K562 (cell line): Measurements from ENCODE around the gene PLEKHO1. TPM values are rescaled to one million over a fixed set of nuclear protein-coding genes. Genes with fewer than 3 reads are reported as not detected.

Experiments
- ATAC-seq: fragments of 200-7000 bp; cut with Tn5 transposase; 3 replicates; pipeline ENCODE4 v1.9.1; 2020; ENCODE audit warnings: moderate library complexity
- BruUV-seq: library from RNA; stranded (reverse); fragments of 400-500 nt; replicated peaks from 2 replicates; lab custom pipeline; 2021; lab: Mats Ljungman, UMichigan
- CTCF ChIA-PET: fragments of 300-600 bp; formaldehyde crosslinking; extraction: SDS; loops from one replicate; lab custom pipeline; 2021; ENCODE audit warnings: low intra/inter-chr PET ratio; lab: Yijun Ruan, JAX
- POLR2A ChIA-PET: fragments of 300-600, 350-650 bp; sonication (Branson Sonifier 250); formaldehyde crosslinking; extraction: SDS; loops from one replicate; lab custom pipeline; 2021; ENCODE audit warnings: antibody characterized with exemption, inconsistent platforms; lab: Yijun Ruan, JAX
- DNase-seq, 4 experiments: peaks; one replicate each; pipeline versions ENCODE4 v3.0.0 to v3.0.0-alpha.2; 2011 to 2018; ENCODE audit warnings: low spot score in 3 of 4, mixed read lengths in 3 of 4; ENCODE audit errors: extremely low read depth in 1 of 4
- FAIRE-seq: peaks from 2 replicates; lab custom pipeline; 2011; peaks lifted over from hg19 to GRCh38; lab: Jason Lieb, UNC
- H2AFZ ChIP-seq: 2 replicates; pipeline ENCODE4 v1.6.0; 2011; ENCODE audit warnings: low read depth, low read length, control low read depth, inconsistent platforms
- H3K27ac ChIP-seq: fragments of 200-600 bp; 3 replicates; pipeline ENCODE4 v1.8.0; 2011; ENCODE audit warnings: low read depth, mild to moderate bottlenecking, control low read depth, inconsistent platforms, low read length, moderate library complexity, mixed read lengths; ENCODE audit errors: extremely low read depth
- H3K27me3 ChIP-seq, 2 experiments: fragments of 300-600 bp in 1 of 2; 2 replicates in 1 of 2; 3 replicates in 1 of 2; pipeline versions ENCODE4 v1.6.0 to v1.8.0; 2011; ENCODE audit warnings: inconsistent platforms in 2 of 2, low read length in 2 of 2, mild to moderate bottlenecking in 1 of 2, mixed read lengths in 1 of 2, moderate library complexity in 1 of 2; ENCODE audit not compliant: control insufficient read depth in 2 of 2, insufficient read depth in 2 of 2
- H3K36me3 ChIP-seq: fragments of 300-600 bp; 3 replicates; pipeline ENCODE4 v1.8.0; 2011; ENCODE audit warnings: mild to moderate bottlenecking, low read length, inconsistent platforms; ENCODE audit not compliant: control insufficient read depth, insufficient read depth
- H3K4me1 ChIP-seq, 2 experiments: fragments of 200-600 bp in 1 of 2; replicated peaks in 1 of 2; 2 replicates in 1 of 2; 3 replicates in 1 of 2; pipeline versions ENCODE4 v1.5.1 to v1.8.0; 2011; ENCODE audit warnings: inconsistent platforms in 2 of 2, low read length in 2 of 2, mild to moderate bottlenecking in 1 of 2, mixed read lengths in 1 of 2, moderate library complexity in 1 of 2; ENCODE audit not compliant: control insufficient read depth in 2 of 2, insufficient read depth in 2 of 2
- H3K4me2 ChIP-seq: 2 replicates; pipeline ENCODE4 v1.6.1; 2011; ENCODE audit warnings: low read length, control low read depth, inconsistent platforms, mixed read lengths; ENCODE audit not compliant: insufficient read depth
- H3K4me3 ChIP-seq: fragments of 200-600 bp; sonication (generic), shearing (Covaris generic); 2 replicates; pipeline ENCODE4 v1.5.1; 2016; ENCODE audit warnings: control low read depth, inconsistent platforms
- H3K79me2 ChIP-seq: fragments of 200-600 bp; 3 replicates; pipeline ENCODE4 v1.8.0; 2011; ENCODE audit warnings: low read length, inconsistent platforms; ENCODE audit not compliant: control insufficient read depth, insufficient read depth
- H3K9ac ChIP-seq, 2 experiments: 2 replicates each; pipeline versions ENCODE4 v1.6.0 to v1.6.1; 2011; ENCODE audit warnings: low read depth in 2 of 2, low read length in 2 of 2, control low read depth in 1 of 2, inconsistent platforms in 1 of 2, mild to moderate bottlenecking in 1 of 2, mixed read lengths in 1 of 2; ENCODE audit not compliant: insufficient read depth in 1 of 2
- H3K9me1 ChIP-seq: one replicate; pipeline ENCODE4 v1.6.0; 2011; ENCODE audit warnings: inconsistent platforms, mild to moderate bottlenecking, low read length, moderate library complexity; ENCODE audit not compliant: control insufficient read depth, insufficient read depth
- H3K9me3 ChIP-seq: replicated peaks from 2 replicates; pipeline ENCODE4 v1.5.1; 2011; ENCODE audit warnings: low read depth, low read length, inconsistent platforms; ENCODE audit not compliant: control insufficient read depth, insufficient read depth
- H4K20me1 ChIP-seq: replicated peaks from 2 replicates; pipeline ENCODE4 v1.6.1; 2011; ENCODE audit warnings: low read length, inconsistent platforms, mixed read lengths; ENCODE audit not compliant: control insufficient read depth, insufficient read depth
- PRDM10 ChIP-seq: fragments of 450-650 bp; IDR thresholded peaks from 2 replicates; pipeline ENCODE4 v1.6.1; 2018; ENCODE audit not compliant: partially characterized antibody
- ZNF444 ChIP-seq: fragments of 250-450 bp; sonication (Bioruptor Pico); IDR thresholded peaks from 2 replicates; pipeline ENCODE4 v1.4.0; 2020; ENCODE audit warnings: mild to moderate bottlenecking, moderate library complexity
- WGBS: fragments of 100-300 bp; shearing (Covaris generic); methylation state at CpG from one replicate; pipeline ENCODE4 v1.1.6; 2016; ENCODE audit warnings: low coverage, mixed read lengths; ENCODE audit not compliant: insufficient coverage; ENCODE audit errors: missing lambda C conversion rate; 5-methylcytosine and 5-hydroxymethylcytosine counted together
- in situ Hi-C: fragments of 300-500 bp; cut with MboI; formaldehyde crosslinking; loops from 4 replicates; pipeline ENCODE4 v1.15.0; 2018; ENCODE audit warnings: inconsistent platforms, mixed read lengths
- intact Hi-C: fragments of 100-400 bp; cut with micrococcal nuclease; formaldehyde crosslinking; loops from 2 replicates; pipeline ENCODE4 v1.14.2; 2022
- polyA plus RNA-seq, 8 experiments: library from polyadenylated mRNA; depleted of rRNA in 4 of 8; stranded (reverse) in 5 of 8; unstranded in 3 of 8; fragments of >200 nt; fragmentation: Nextera tagmentation in 2 of 8; fragmentation: Illumina TruSeq in 1 of 8; extraction: Ambion mirVana in 2 of 8; extraction: Trizol in 1 of 8; gene quantifications; 2 replicates each; pipeline versions ENCODE4 v1.2.1 to v1.2.3, GENCODE V29; 2011 to 2014; ENCODE audit warnings: inconsistent platforms in 1 of 8, missing spikeins in 1 of 8
- total RNA-seq, 7 experiments: library from RNA; depleted of rRNA in 6 of 7; stranded (reverse); fragments of >200 nt in 6 of 7; fragmentation: Illumina TruSeq in 2 of 7; extraction: Trizol in 2 of 7; gene quantifications; 2 replicates each; pipeline versions ENCODE4 v1.2.1 to v1.2.3, GENCODE V29; 2011 to 2021; ENCODE audit warnings: low replicate concordance in 1 of 7

Gene PLEKHO1
- total and polyA plus RNA-seq, 9 of the 15 experiments (the other 6 are each of a cell fraction or from before 2014, with no cell fraction given) = 0.39 to 16.2 (median 9.6) TPM

- H3K4me1 ChIP-seq = peaks cover 4 to 12% of the 10 kb centered on the region in 2 experiments; a peak in 4 of 5 replicates
- no peak for DNase-seq
- H3K36me3 ChIP-seq = no peaks in the 10 kb centered on the region
- no peak for TF ChIP-seq ZNF444 (CRISPR knock-in tag)
- TF ChIP-seq PRDM10 = peak; percentile 74
- BruUV-seq = no TSS peak
- no peak for ATAC-seq
- no peaks in the 10 kb centered on the region for H3K9me3 ChIP-seq
- in situ Hi-C loops = no loop called here
- 83% methylated on average over 7 of the region's 7 CpGs for WGBS
- no peak overlapping the region for H2AFZ ChIP-seq
- H3K27ac ChIP-seq = no peak overlapping the region
- no peak overlapping the region for H3K4me3 ChIP-seq
- H3K9ac ChIP-seq = no peak overlapping the region
- ChIA-PET POLR2A (interaction anchor here (0.7 to 2.9 kb wide), 4 partner anchors 24 to 298 kb away, joined by 3 to 27 read pairs (median 6); a partner anchor contains a TSS), CTCF (no interaction called here)
- H4K20me1 ChIP-seq = no peaks in the 10 kb centered on the region
- no peak for FAIRE-seq
- H3K79me2 ChIP-seq = no peaks in the 10 kb centered on the region
- no peaks in the 10 kb centered on the region for H3K9me1 ChIP-seq
- H3K27me3 ChIP-seq = no peaks in the 10 kb centered on the region
- intact Hi-C loops = loop anchor here (5.0 kb wide), 2 partner anchors 118 to 223 kb away; partner anchors contain the start of gene VPS45
- H3K4me2 ChIP-seq = no peak overlapping the region
Observed at GRCh38 chr1:150185481-150185880, 35.8 kb downstream of the PLEKHO1 start.
